Stimulated activated memory B cell treated with anti-CD40 and anti-IgM and Interleukin-4, amounts not matched to agents 10 μg/mL and 1 μg/mL and 100 μg/mL, for 72 hours (primary cell): ENCODE results near the gene PPARD.
"Not testable (repeated sequence)": the region's sequence is repeated elsewhere in the genome, so short reads cannot be mapped to it uniquely, and the experiment has no call there.

Experiments used
- ATAC-seq: fragments of 150-1000 bp; cut with Tn5 transposase; 2 replicates; pipeline ENCODE4 v1.10.0; 2021
- H3K27ac Mint-ChIP-seq: one replicate; pipeline ENCODE4 v1.8.0; 2022; ENCODE audit warnings: mild to moderate bottlenecking, mixed read lengths
- H3K27me3 Mint-ChIP-seq: one replicate; pipeline ENCODE4 v1.8.0; 2022; ENCODE audit warnings: mixed read lengths
- H3K36me3 Mint-ChIP-seq: one replicate; pipeline ENCODE4 v1.8.0; 2022; ENCODE audit warnings: mixed read lengths
- H3K4me1 Mint-ChIP-seq: one replicate; pipeline ENCODE4 v1.8.0; 2022; ENCODE audit warnings: mixed read lengths
- H3K4me3 Mint-ChIP-seq: one replicate; pipeline ENCODE4 v1.8.0; 2022; ENCODE audit warnings: mild to moderate bottlenecking, moderate library complexity, mixed read lengths
- H3K9me3 Mint-ChIP-seq: one replicate; pipeline ENCODE4 v1.8.0; 2022; ENCODE audit warnings: mixed read lengths

The PPARD gene

GRCh38 chr6:35417979-35418661 lies 75.8 kb downstream of the PPARD start:
- H3K27me3 Mint-ChIP-seq: no peaks in the 10 kb centered on the region
- no peaks in the 10 kb centered on the region for H3K9me3 Mint-ChIP-seq
- H3K27ac Mint-ChIP-seq: no peak overlapping the region
- H3K36me3 Mint-ChIP-seq: peaks cover 46% of the 10 kb centered on the region
- no peak for ATAC-seq
- peaks cover 13% of the 10 kb centered on the region for H3K4me1 Mint-ChIP-seq
- H3K4me3 Mint-ChIP-seq: no peak overlapping the region

- Mint-ChIP-seq H3K9me3 (no peaks in the 10 kb centered on the region), H3K27ac (no peak overlapping the region), H3K36me3 (peaks cover 49% of the 10 kb centered on the region), H3K27me3 (no peaks in the 10 kb centered on the region), H3K4me3 (no peak overlapping the region), H3K4me1 (peaks cover 13% of the 10 kb centered on the region)
- no peak for ATAC-seq
These were observed 77.1 kb downstream of the PPARD start for GRCh38 chr6:35419417-35419816.

- H3K9me3 Mint-ChIP-seq: no peaks in the 10 kb centered on the region
- peaks cover 13% of the 10 kb centered on the region for H3K4me1 Mint-ChIP-seq
- H3K4me3 Mint-ChIP-seq: no peak overlapping the region
- peaks cover 54% of the 10 kb centered on the region for H3K36me3 Mint-ChIP-seq
- no peak overlapping the region for H3K27ac Mint-ChIP-seq
- no peaks in the 10 kb centered on the region for H3K27me3 Mint-ChIP-seq
- no peak for ATAC-seq
These were observed 77.6 kb downstream of the PPARD start for GRCh38 chr6:35419961-35420360.

- Mint-ChIP-seq H3K4me3 (no peak overlapping the region), H3K36me3 (peaks cover 69% of the 10 kb centered on the region), H3K9me3 (peaks cover 11% of the 10 kb centered on the region), H3K4me1 (peaks cover 11% of the 10 kb centered on the region), H3K27ac (no peak overlapping the region), H3K27me3 (no peaks in the 10 kb centered on the region)
- ATAC-seq: no peak
These were observed 82.9 kb downstream of the PPARD start for GRCh38 chr6:35425284-35425683.

GRCh38 chr6:35426074-35426473 lies 83.7 kb downstream of the PPARD start:
- Mint-ChIP-seq H3K9me3 (peaks cover 11% of the 10 kb centered on the region), H3K36me3 (peaks cover 66% of the 10 kb centered on the region), H3K27me3 (no peaks in the 10 kb centered on the region), H3K27ac (peak overlapping the region; percentile 15), H3K4me1 (peaks cover 11% of the 10 kb centered on the region), H3K4me3 (no peak overlapping the region)
- no peak for ATAC-seq

GRCh38 chr6:35427435-35427834 lies 85.1 kb downstream of the PPARD start:
- no peak for ATAC-seq
- peaks cover 57% of the 10 kb centered on the region for H3K36me3 Mint-ChIP-seq
- H3K4me1 Mint-ChIP-seq: peaks cover 11% of the 10 kb centered on the region
- no peaks in the 10 kb centered on the region for H3K27me3 Mint-ChIP-seq
- H3K4me3 Mint-ChIP-seq: no peak overlapping the region
- H3K9me3 Mint-ChIP-seq: peaks cover 11% of the 10 kb centered on the region
- H3K27ac Mint-ChIP-seq: no peak overlapping the region

- peaks cover 11% of the 10 kb centered on the region for H3K9me3 Mint-ChIP-seq
- H3K27me3 Mint-ChIP-seq: no peaks in the 10 kb centered on the region
- no peak for ATAC-seq
- no peak overlapping the region for H3K4me3 Mint-ChIP-seq
- H3K36me3 Mint-ChIP-seq: peaks cover 54% of the 10 kb centered on the region
- H3K27ac Mint-ChIP-seq: no peak overlapping the region
- H3K4me1 Mint-ChIP-seq: peaks cover 11% of the 10 kb centered on the region
These were observed 85.5 kb downstream of the PPARD start for GRCh38 chr6:35427851-35428321.

- Mint-ChIP-seq H3K4me3 (no peak overlapping the region), H3K27ac (no peak overlapping the region), H3K36me3 (peaks cover 51% of the 10 kb centered on the region), H3K9me3 (peaks cover 11% of the 10 kb centered on the region), H3K27me3 (no peaks in the 10 kb centered on the region), H3K4me1 (peaks cover 11% of the 10 kb centered on the region)
- ATAC-seq: no peak
These were observed 86.2 kb downstream of the PPARD start for GRCh38 chr6:35428421-35429149.

GRCh38 chr6:35429463-35429862 lies 87.1 kb downstream of the PPARD start:
- Mint-ChIP-seq H3K9me3 (peaks cover 11% of the 10 kb centered on the region), H3K27me3 (no peaks in the 10 kb centered on the region), H3K36me3 (peaks cover 42% of the 10 kb centered on the region), H3K4me3 (no peak overlapping the region), H3K4me1 (peaks cover 11% of the 10 kb centered on the region), H3K27ac (no peak overlapping the region)
- no peak for ATAC-seq

- no peaks in the 10 kb centered on the region for H3K27me3 Mint-ChIP-seq
- H3K4me1 Mint-ChIP-seq: no peaks in the 10 kb centered on the region
- no peak overlapping the region for H3K27ac Mint-ChIP-seq
- ATAC-seq: no peak
- H3K9me3 Mint-ChIP-seq: peaks cover 11% of the 10 kb centered on the region
- H3K4me3 Mint-ChIP-seq: no peak overlapping the region
- peaks cover 18% of the 10 kb centered on the region for H3K36me3 Mint-ChIP-seq
These were observed 89.9 kb downstream of the PPARD start for GRCh38 chr6:35432291-35432690.

- not testable (repeated sequence) for H3K4me3 Mint-ChIP-seq, H3K27ac Mint-ChIP-seq, H3K4me1 Mint-ChIP-seq, ATAC-seq, H3K27me3 Mint-ChIP-seq
- Mint-ChIP-seq H3K9me3 (peaks cover 11% of the 10 kb centered on the region), H3K36me3 (peaks cover 14% of the 10 kb centered on the region)
These were observed 90.3 kb downstream of the PPARD start for GRCh38 chr6:35432702-35433101.

- Mint-ChIP-seq H3K4me1 (no peaks in the 10 kb centered on the region), H3K9me3 (no peaks in the 10 kb centered on the region), H3K4me3 (no peak overlapping the region), H3K27ac (no peak overlapping the region), H3K36me3 (peaks cover 2% of the 10 kb centered on the region), H3K27me3 (no peaks in the 10 kb centered on the region)
- peak; percentile 16 for ATAC-seq
These were observed 92.9 kb downstream of the PPARD start for GRCh38 chr6:35435074-35435837.

GRCh38 chr6:35436071-35436857 lies 93.9 kb downstream of the PPARD start:
- H3K4me1 Mint-ChIP-seq: no peaks in the 10 kb centered on the region

GRCh38 chr6:35438378-35439065 lies 96.2 kb downstream of the PPARD start:
- not testable (repeated sequence) for ATAC-seq, H3K27ac Mint-ChIP-seq, H3K9me3 Mint-ChIP-seq, H3K4me1 Mint-ChIP-seq, H3K36me3 Mint-ChIP-seq, H3K4me3 Mint-ChIP-seq, H3K27me3 Mint-ChIP-seq

More at GRCh38 chr6:35436071-35436857, 93.9 kb downstream of the PPARD start:
- Mint-ChIP-seq H3K9me3 (no peaks in the 10 kb centered on the region), H3K36me3 (no peaks in the 10 kb centered on the region), H3K4me3 (no peak overlapping the region), H3K27ac (no peak overlapping the region), H3K27me3 (no peaks in the 10 kb centered on the region)
- peak; percentile 20 for ATAC-seq
